A549 treated with DMSO at 1 μM for 4 hours (cell line): ENCODE results near the gene GPR180. TPM values are rescaled to one million over a fixed set of nuclear protein-coding genes. Genes with fewer than 3 reads are reported as not detected.

Experiments used
- total RNA-seq: library from RNA; stranded (reverse); fragments of 200-300 nt; extraction: Qiagen RNA extraction; gene quantifications from 5 replicates; pipeline ENCODE4 v1.2.3, GENCODE V29; 2022; ENCODE audit warnings: low read depth

GPR180 gene
- total RNA-seq, result 2.6 to 4.5 TPM (median 3.8 TPM) in 5 replicates

DNA sequence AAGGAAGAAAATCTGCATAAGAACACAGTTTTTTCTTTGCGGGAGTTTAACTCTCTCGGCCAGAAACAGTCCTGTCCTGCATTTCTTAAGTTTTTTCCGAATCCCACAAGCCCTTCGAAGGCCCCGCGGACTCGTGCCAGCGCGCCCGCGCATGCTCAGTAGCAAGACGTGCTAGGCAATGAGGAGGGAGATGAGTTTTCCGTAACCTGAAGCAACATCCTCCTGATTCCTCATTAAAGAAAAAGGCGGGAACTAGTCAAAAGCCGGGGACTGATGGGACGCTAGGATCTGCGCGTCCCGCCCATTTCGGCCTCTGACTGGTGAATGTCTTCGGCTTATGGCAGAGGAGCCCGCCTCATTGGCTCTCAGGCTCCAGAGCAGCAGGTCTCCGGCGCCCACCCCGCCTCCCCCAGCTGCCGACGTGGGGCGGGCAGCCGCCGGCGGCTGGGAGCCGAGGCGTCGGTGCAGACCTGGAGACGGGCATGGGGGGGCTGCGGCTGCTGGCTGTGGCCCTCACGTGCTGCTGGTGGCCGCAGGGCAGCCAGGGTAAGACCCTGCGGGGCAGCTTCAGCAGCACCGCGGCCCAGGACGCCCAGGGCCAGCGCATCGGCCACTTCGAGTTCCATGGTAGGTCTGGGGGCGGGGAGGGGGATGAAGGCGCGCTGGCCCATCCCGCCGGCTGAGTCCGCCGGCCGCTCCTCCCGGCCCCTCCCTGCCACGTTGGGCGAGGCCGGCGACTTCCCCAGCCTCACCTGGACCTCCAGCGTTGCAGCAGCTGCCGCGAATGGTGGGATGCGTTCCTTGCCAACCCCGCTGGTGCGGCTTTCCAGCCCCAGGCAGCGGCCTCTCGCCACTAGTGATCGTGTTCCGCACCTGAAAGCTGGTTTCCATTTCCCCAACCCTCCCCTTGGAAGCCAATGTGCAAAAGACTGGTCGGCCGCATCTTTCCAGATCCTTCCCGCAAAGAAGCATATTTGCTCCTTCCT, at the start of gene GPR180:
Gene GPR180, plus strand, starts transcription at position 412 of the 986 bp plus-strand sequence. Its CDS starts 71 bp downstream, at position 483.

GRCh38 chr13:94595950-94596574, 5.6 kb upstream of the GPR180 start, which contains the start of gene TGDS:
TSS of gene TGDS (minus strand) at chr13:94596152. CDS start at chr13:94596136, 16 bp downstream.

Other genes with a start within 250 kb of the GPR180 start
- not detected in 5 replicates for gene DCT, start 122.2 kb upstream of the GPR180 start, total RNA-seq
- gene TGDS, start 5.7 kb upstream of the GPR180 start, total RNA-seq, result 8.8 to 10.4 TPM (median 9.6 TPM) in 5 replicates
- gene SOX21, start 110.7 kb downstream of the GPR180 start, total RNA-seq, result 0.87 to 1.4 TPM (median 0.99 TPM) in 5 replicates